HepG2 (cell line): ENCODE data around the gene MAPK10. TPM values are rescaled to one million over a fixed set of nuclear protein-coding genes. Genes with fewer than 3 reads are reported as not detected.

ENCODE experiments used
- ATAC-seq: fragments of 200-7000 bp; cut with Tn5 transposase; 3 replicates; pipeline ENCODE4 v1.9.1; 2020; ENCODE audit warnings: mild to moderate bottlenecking, moderate library complexity
- BruUV-seq: library from RNA; stranded (reverse); fragments of 400-500 nt; replicated peaks from 2 replicates; lab custom pipeline; 2021; lab: Mats Ljungman, UMichigan
- CTCF ChIA-PET: fragments of 300-600 bp; formaldehyde crosslinking; extraction: SDS; loops from one replicate; lab custom pipeline; 2021; ENCODE audit warnings: low total read pairs, inconsistent platforms, low intra/inter-chr PET ratio; lab: Yijun Ruan, JAX
- POLR2A ChIA-PET: fragments of 350-600 bp; sonication (Branson Sonifier 250); formaldehyde crosslinking; loops from one replicate; lab custom pipeline; 2020; ENCODE audit warnings: antibody characterized with exemption, inconsistent platforms; lab: Yijun Ruan, JAX
- DNase-seq: peaks from one replicate; pipeline ENCODE4 v3.0.0-alpha.2; 2015; ENCODE audit warnings: low spot score
- FAIRE-seq: peaks from 3 replicates; lab custom pipeline; 2011; peaks lifted over from hg19 to GRCh38; lab: Jason Lieb, UNC
- H2AFZ ChIP-seq: one replicate; pipeline ENCODE4 v1.6.1; 2011; ENCODE audit warnings: low read length, inconsistent platforms
- H3K27ac ChIP-seq: fragments of 300-600 bp; 3 replicates; pipeline ENCODE4 v1.8.0; 2011; ENCODE audit warnings: mixed run types, mild to moderate bottlenecking, mixed read lengths, low read length, inconsistent platforms; ENCODE audit not compliant: insufficient read depth; ENCODE audit errors: extremely low read length
- H3K27me3 ChIP-seq, 2 experiments: fragments of 200-600 bp in 1 of 2; 2 replicates in 1 of 2; 3 replicates in 1 of 2; pipeline versions ENCODE4 v1.6.0 to v1.8.0; 2011; ENCODE audit warnings: low read length in 2 of 2, mild to moderate bottlenecking in 2 of 2, moderate library complexity in 2 of 2, inconsistent platforms in 1 of 2; ENCODE audit not compliant: insufficient read depth in 2 of 2, control insufficient read depth in 1 of 2
- H3K36me3 ChIP-seq, 2 experiments: fragments of 200-600 bp in 1 of 2; replicated peaks in 1 of 2; 2 replicates in 1 of 2; 3 replicates in 1 of 2; pipeline versions ENCODE4 v1.5.1 to v1.8.0; 2011; ENCODE audit warnings: low read length in 2 of 2, inconsistent platforms in 1 of 2; ENCODE audit not compliant: insufficient read depth in 2 of 2, control insufficient read depth in 1 of 2
- H3K4me1 ChIP-seq: 2 replicates; pipeline ENCODE4 v1.5.1; 2012; ENCODE audit warnings: low read length, inconsistent platforms; ENCODE audit not compliant: insufficient read depth
- H3K4me2 ChIP-seq: 2 replicates; pipeline ENCODE4 v1.6.0; 2011; ENCODE audit warnings: low read depth, low read length, inconsistent platforms
- H3K4me3 ChIP-seq, 3 experiments: fragments of 200-600 bp in 1 of 3; sonication (generic), shearing (Covaris generic) in 1 of 3; replicated peaks in 1 of 3; 2 replicates each; pipeline ENCODE4 v1.5.1; 2011 to 2016; ENCODE audit warnings: low read length in 3 of 3, inconsistent platforms in 2 of 3, low read depth in 2 of 3, mild to moderate bottlenecking in 2 of 3, control low read depth in 1 of 3, mixed read lengths in 1 of 3; ENCODE audit not compliant: insufficient read depth in 1 of 3
- H3K79me2 ChIP-seq: one replicate; pipeline ENCODE4 v1.6.1; 2011; ENCODE audit warnings: low read length, inconsistent platforms; ENCODE audit not compliant: insufficient read depth
- H3K9ac ChIP-seq: 2 replicates; pipeline ENCODE4 v1.6.0; 2011; ENCODE audit warnings: mild to moderate bottlenecking, low read depth, low read length, inconsistent platforms; ENCODE audit not compliant: insufficient read depth
- H3K9me3 ChIP-seq: 2 replicates; pipeline ENCODE4 v1.5.1; 2012; ENCODE audit warnings: mild to moderate bottlenecking, low read length
- H4K20me1 ChIP-seq: 2 replicates; pipeline ENCODE4 v1.6.0; 2011; ENCODE audit warnings: inconsistent platforms, mild to moderate bottlenecking, low read length, moderate library complexity; ENCODE audit not compliant: insufficient read depth
- CEBPB ChIP-seq: IDR thresholded peaks from 2 replicates; pipeline ENCODE4 v1.6.1; 2011; ENCODE audit warnings: low read depth, low read length, improper control_type of control experiment, borderline replicate concordance
- HES4 ChIP-seq: sonication (generic); formaldehyde crosslinking; IDR thresholded peaks from 2 replicates; pipeline ENCODE4 v1.9.0; 2021; ENCODE audit warnings: mild to moderate bottlenecking, missing genetic modification reagents, borderline replicate concordance
- NFE2L2 ChIP-seq: fragments of 150-350 bp; IDR thresholded peaks from 2 replicates; pipeline ENCODE4 v1.6.1; 2014; ENCODE audit warnings: low read length
- RELA ChIP-seq: sonication (generic); formaldehyde crosslinking; IDR thresholded peaks from 2 replicates; pipeline ENCODE4 v1.4.0; 2020; ENCODE audit warnings: missing genetic modification reagents
- XBP1 ChIP-seq: sonication (generic); formaldehyde crosslinking; IDR thresholded peaks from 2 replicates; pipeline ENCODE4 v1.5.0; 2020; ENCODE audit warnings: missing genetic modification reagents
- ZNF205 ChIP-seq: IDR thresholded peaks from 2 replicates; pipeline ENCODE4 v1.6.1; 2018; ENCODE audit warnings: missing biosample characterization, missing genetic modification reagents
- ZNF292 ChIP-seq: sonication (generic); formaldehyde crosslinking; IDR thresholded peaks from 2 replicates; pipeline ENCODE4 v1.8.1; 2022; ENCODE audit warnings: mild to moderate bottlenecking, low read depth, missing genetic modification reagents, borderline replicate concordance
- ZNF549 ChIP-seq: sonication (generic); formaldehyde crosslinking; IDR thresholded peaks from 2 replicates; pipeline ENCODE4 v1.5.0; 2020; ENCODE audit warnings: missing genetic modification reagents
- whole genome bisulfite sequencing: methylation state at CpG from one replicate; pipeline ENCODE4 v1.1.6; 2017; ENCODE audit warnings: low lambda C conversion rate; 5-methylcytosine and 5-hydroxymethylcytosine counted together
- in situ Hi-C: cut with HindIII; loops from 2 replicates; pipeline ENCODE4 v1.10.0; 2017; ENCODE audit warnings: low pct_unique_long_range_greater_than_20kb; ENCODE audit not compliant: extremely low pct_ligation_motif_present
- intact Hi-C: fragments of 100-400 bp; cut with micrococcal nuclease; formaldehyde crosslinking; loops from one replicate; pipeline ENCODE4 v1.10.0; 2022; ENCODE audit not compliant: unreplicated experiment
- polyA plus RNA-seq, 8 experiments: library from polyadenylated mRNA; depleted of rRNA in 3 of 8; stranded (reverse) in 7 of 8; unstranded in 1 of 8; fragments of >200 nt; fragmentation: Illumina TruSeq in 4 of 8; extraction: Trizol in 4 of 8; gene quantifications; 2 replicates each; pipeline versions ENCODE4 v1.2.1 to v1.2.3, GENCODE V29; 2011 to 2016; ENCODE audit warnings: low read depth in 4 of 8, missing spikeins in 1 of 8, mixed read lengths in 1 of 8; ENCODE audit not compliant: insufficient read depth in 1 of 8
- total RNA-seq, 5 experiments: library from RNA; depleted of rRNA; stranded (reverse); fragments of >200 nt; fragmentation: Illumina TruSeq; extraction: Trizol; gene quantifications; 2 replicates each; pipeline ENCODE4 v1.2.3, GENCODE V29; 2016; ENCODE audit warnings: low read depth in 1 of 5
- TF ChIP-seq, protein P1 (sequence below): sonication (generic); formaldehyde crosslinking; IDR thresholded peaks from 2 replicates; pipeline ENCODE4 v1.4.0; 2020; ENCODE audit warnings: missing genetic modification reagents, borderline replicate concordance

Gene MAPK10
- total and polyA plus RNA-seq, 2 of the 13 experiments (the other 11 are each of a cell fraction or from before 2014, with no cell fraction given) = not detected

DNA sequence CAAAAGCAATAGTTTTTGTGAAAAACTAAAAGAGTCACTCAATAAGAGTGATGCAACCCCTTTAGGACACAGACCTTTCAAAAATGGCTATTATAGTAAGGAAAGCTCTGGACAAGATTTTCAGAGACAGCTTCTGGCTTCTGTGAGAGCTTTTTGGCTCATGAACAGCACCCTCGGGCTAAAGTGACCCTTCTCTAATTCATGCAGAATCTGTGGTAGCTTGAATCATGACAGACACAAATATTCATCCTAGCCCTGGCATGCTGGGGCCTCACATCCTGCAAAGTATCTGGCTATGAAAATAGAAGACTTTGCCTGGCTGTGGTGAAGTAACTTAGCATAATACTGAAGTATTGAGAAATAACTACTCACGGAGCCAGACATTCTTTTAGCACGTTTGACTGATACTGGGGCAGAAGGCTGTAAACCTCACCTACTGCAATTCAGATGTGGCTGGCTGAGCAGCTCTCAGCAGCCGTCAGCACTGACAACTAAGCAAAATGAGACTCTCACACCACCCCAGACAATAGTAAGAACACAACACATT lies 327.3 kb downstream of the MAPK10 start:
- Histone ChIP-seq H2AFZ (no peak overlapping the region), H3K9me3 (no peaks in the 10 kb centered on the region), H3K4me1 (no peaks in the 10 kb centered on the region), H3K79me2 (no peaks in the 10 kb centered on the region), H3K27me3 (no peaks in the 10 kb centered on the region), H4K20me1 (no peaks in the 10 kb centered on the region), H3K27ac (no peak overlapping the region), H3K4me2 (no peak overlapping the region), H3K36me3 (no peaks in the 10 kb centered on the region), H3K9ac (no peak overlapping the region), H3K4me3 (no peak overlapping the region)
- ChIA-PET CTCF (no interaction called here), POLR2A (no interaction called here)
- WGBS = 12% methylated on average over 3 of the region's 4 CpGs
- in situ Hi-C loops (no loop called here), intact Hi-C loops (no loop called here)
- DNase-seq (no peak), ATAC-seq (no peak), FAIRE-seq (no peak)
- BruUV-seq = no TSS peak
- no peak for TF ChIP-seq ZNF292
- TF ChIP-seq NFE2L2 = no peak
- no peak for TF ChIP-seq ZNF549 (CRISPR knock-in tag)
- TF ChIP-seq HES4 (CRISPR knock-in tag) = no peak
- no peak for TF ChIP-seq RELA (CRISPR knock-in tag)
- no peak for TF ChIP-seq XBP1 (CRISPR knock-in tag)
- TF ChIP-seq ZNF205 (CRISPR knock-in tag) = no peak

DNA sequence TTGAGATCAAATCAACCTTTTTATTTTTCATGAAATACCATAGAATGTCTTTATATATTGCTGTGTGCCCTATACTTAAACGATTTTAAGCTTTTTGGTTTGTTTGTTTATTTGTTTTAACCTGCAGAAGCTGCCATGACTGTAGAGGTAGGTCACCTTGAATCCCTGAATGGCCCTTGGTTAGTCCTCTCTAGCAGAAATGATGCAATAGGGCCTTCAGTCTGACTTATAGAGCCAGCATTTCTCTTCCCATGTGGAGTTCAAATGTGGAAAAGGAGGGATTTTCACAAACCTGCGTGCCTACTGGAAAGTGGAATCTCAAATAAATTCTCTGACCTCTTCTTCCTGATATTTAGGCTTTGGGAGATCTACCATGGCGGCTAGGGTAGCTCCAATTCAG lies 327.9 kb downstream of the MAPK10 start:
- H4K20me1 ChIP-seq = no peaks in the 10 kb centered on the region
- no TSS peak for BruUV-seq
- no peaks in the 10 kb centered on the region for H3K27me3 ChIP-seq
- H2AFZ ChIP-seq = no peak overlapping the region
- peak; percentile 19; the same call in 1 of the 2 replicates for TF ChIP-seq CEBPB
- TF ChIP-seq, protein P1, sequence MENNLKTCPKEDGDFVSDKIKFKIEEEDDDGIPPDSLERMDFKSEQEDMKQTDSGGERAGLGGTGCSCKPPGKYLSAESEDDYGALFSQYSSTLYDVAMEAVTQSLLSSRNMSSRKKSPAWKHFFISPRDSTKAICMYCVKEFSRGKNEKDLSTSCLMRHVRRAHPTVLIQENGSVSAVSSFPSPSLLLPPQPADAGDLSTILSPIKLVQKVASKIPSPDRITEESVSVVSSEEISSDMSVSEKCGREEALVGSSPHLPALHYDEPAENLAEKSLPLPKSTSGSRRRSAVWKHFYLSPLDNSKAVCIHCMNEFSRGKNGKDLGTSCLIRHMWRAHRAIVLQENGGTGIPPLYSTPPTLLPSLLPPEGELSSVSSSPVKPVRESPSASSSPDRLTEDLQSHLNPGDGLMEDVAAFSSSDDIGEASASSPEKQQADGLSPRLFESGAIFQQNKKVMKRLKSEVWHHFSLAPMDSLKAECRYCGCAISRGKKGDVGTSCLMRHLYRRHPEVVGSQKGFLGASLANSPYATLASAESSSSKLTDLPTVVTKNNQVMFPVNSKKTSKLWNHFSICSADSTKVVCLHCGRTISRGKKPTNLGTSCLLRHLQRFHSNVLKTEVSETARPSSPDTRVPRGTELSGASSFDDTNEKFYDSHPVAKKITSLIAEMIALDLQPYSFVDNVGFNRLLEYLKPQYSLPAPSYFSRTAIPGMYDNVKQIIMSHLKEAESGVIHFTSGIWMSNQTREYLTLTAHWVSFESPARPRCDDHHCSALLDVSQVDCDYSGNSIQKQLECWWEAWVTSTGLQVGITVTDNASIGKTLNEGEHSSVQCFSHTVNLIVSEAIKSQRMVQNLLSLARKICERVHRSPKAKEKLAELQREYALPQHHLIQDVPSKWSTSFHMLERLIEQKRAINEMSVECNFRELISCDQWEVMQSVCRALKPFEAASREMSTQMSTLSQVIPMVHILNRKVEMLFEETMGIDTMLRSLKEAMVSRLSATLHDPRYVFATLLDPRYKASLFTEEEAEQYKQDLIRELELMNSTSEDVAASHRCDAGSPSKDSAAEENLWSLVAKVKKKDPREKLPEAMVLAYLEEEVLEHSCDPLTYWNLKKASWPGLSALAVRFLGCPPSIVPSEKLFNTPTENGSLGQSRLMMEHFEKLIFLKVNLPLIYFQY (CRISPR knock-in tag) = no peak
- TF ChIP-seq, all 625 proteins: peak for 1
- H3K4me3 ChIP-seq = no peak overlapping the region
- H3K36me3 ChIP-seq = no peaks in the 10 kb centered on the region
- no peak for DNase-seq
- no peak overlapping the region for H3K9ac ChIP-seq
- H3K79me2 ChIP-seq = no peaks in the 10 kb centered on the region
- intact Hi-C loops = no loop called here
- 8% methylated on average over 3 of the region's 3 CpGs for WGBS
- no peak overlapping the region for H3K4me2 ChIP-seq
- no peak for FAIRE-seq
- ChIA-PET CTCF (no interaction called here), POLR2A (no interaction called here)
- in situ Hi-C loops = no loop called here
- no peaks in the 10 kb centered on the region for H3K9me3 ChIP-seq
- no peak overlapping the region for H3K27ac ChIP-seq
- no peaks in the 10 kb centered on the region for H3K4me1 ChIP-seq
- ATAC-seq = no peak
